IMR-90 (cell line): ENCODE data around the gene BDKRB1. TPM values are rescaled to one million over a fixed set of nuclear protein-coding genes. Genes with fewer than 3 reads are reported as not detected.

ENCODE experiments used
- ATAC-seq: fragments of 200-7000 bp; cut with Tn5 transposase; 2 replicates; pipeline ENCODE4 v1.9.1; 2020; ENCODE audit warnings: low read depth, mild to moderate bottlenecking, moderate library complexity
- BruUV-seq: library from RNA; stranded (reverse); fragments of 400-500 nt; replicated peaks from 2 replicates; lab custom pipeline; 2021; lab: Mats Ljungman, UMichigan
- CTCF ChIA-PET: fragments of 300-600 bp; formaldehyde crosslinking; extraction: SDS; loops from one replicate; lab custom pipeline; 2021; ENCODE audit warnings: antibody characterized with exemption; lab: Yijun Ruan, JAX
- POLR2A ChIA-PET: fragments of 300-600 bp; sonication (Branson Sonifier 250); formaldehyde crosslinking; loops from one replicate; lab custom pipeline; 2022; ENCODE audit warnings: antibody characterized with exemption; ENCODE audit not compliant: unreplicated experiment; lab: Charles Lee
- DNase-seq: peaks from one replicate; pipeline ENCODE4 v3.0.0; 2013
- H2AFZ ChIP-seq: replicated peaks from 2 replicates; pipeline ENCODE3; 2013; ENCODE audit warnings: low read length, mild to moderate bottlenecking; ENCODE audit not compliant: poor library complexity
- H2AK5ac ChIP-seq: 2 replicates; pipeline ENCODE4 v1.6.1; 2013; ENCODE audit warnings: low read depth, low read length, inconsistent platforms
- H2AK9ac ChIP-seq: replicated peaks from 2 replicates; pipeline ENCODE3; 2013; ENCODE audit warnings: mild to moderate bottlenecking, low read depth, low read length, moderate library complexity; ENCODE audit not compliant: poor library complexity
- H2BK120ac ChIP-seq: 2 replicates; pipeline ENCODE4 v1.6.1; 2013; ENCODE audit warnings: low read depth, low read length, inconsistent platforms
- H2BK15ac ChIP-seq: 3 replicates; pipeline ENCODE4 v1.6.1; 2013; ENCODE audit warnings: low read depth, low read length, inconsistent platforms
- H2BK20ac ChIP-seq: 2 replicates; pipeline ENCODE4 v1.6.1; 2013; ENCODE audit warnings: low read depth, mild to moderate bottlenecking, inconsistent platforms, low read length, moderate library complexity
- H2BK5ac ChIP-seq: 2 replicates; pipeline ENCODE4 v1.6.1; 2013; ENCODE audit warnings: mild to moderate bottlenecking, low read depth, low read length, inconsistent platforms; ENCODE audit not compliant: poor library complexity, severe bottlenecking
- H3K14ac ChIP-seq: replicated peaks from 2 replicates; pipeline ENCODE4 v1.6.1; 2013; ENCODE audit warnings: low read depth, low read length, inconsistent platforms
- H3K18ac ChIP-seq: 2 replicates; pipeline ENCODE4 v1.6.1; 2013; ENCODE audit warnings: low read depth, low read length, control low read depth
- H3K23ac ChIP-seq: 2 replicates; pipeline ENCODE4 v1.6.1; 2013; ENCODE audit warnings: low read depth, low read length, inconsistent platforms
- H3K27ac ChIP-seq: 2 replicates; pipeline ENCODE4 v1.5.1; 2013; ENCODE audit warnings: mild to moderate bottlenecking, control low read depth, low read length; ENCODE audit not compliant: insufficient read depth
- H3K27me3 ChIP-seq: 2 replicates; pipeline ENCODE4 v1.6.1; 2013; ENCODE audit warnings: low read length; ENCODE audit not compliant: control insufficient read depth, insufficient read depth
- H3K36me3 ChIP-seq: 2 replicates; pipeline ENCODE4 v1.6.1; 2013; ENCODE audit warnings: low read length, mixed read lengths; ENCODE audit not compliant: control insufficient read depth, insufficient read depth
- H3K4ac ChIP-seq: 2 replicates; pipeline ENCODE4 v1.6.1; 2013; ENCODE audit warnings: low read depth, low read length, inconsistent platforms
- H3K4me1 ChIP-seq: 2 replicates; pipeline ENCODE4 v1.6.1; 2013; ENCODE audit warnings: low read length, mixed read lengths; ENCODE audit not compliant: control insufficient read depth, insufficient read depth
- H3K4me2 ChIP-seq: 2 replicates; pipeline ENCODE4 v1.6.1; 2013; ENCODE audit warnings: low read depth, mild to moderate bottlenecking, control low read depth, low read length, moderate library complexity
- H3K4me3 ChIP-seq: 2 replicates; pipeline ENCODE4 v1.5.1; 2013; ENCODE audit warnings: low read depth, mild to moderate bottlenecking, control low read depth, low read length, moderate library complexity; ENCODE audit not compliant: insufficient read depth
- H3K56ac ChIP-seq: 2 replicates; pipeline ENCODE4 v1.6.1; 2013; ENCODE audit warnings: low read length, inconsistent platforms; ENCODE audit not compliant: insufficient read depth; ENCODE audit errors: extremely low read depth
- H3K79me1 ChIP-seq, 2 experiments: 2 replicates each; pipeline ENCODE4 v1.6.1; 2013; ENCODE audit warnings: low read length in 2 of 2, inconsistent platforms in 1 of 2, low read depth in 1 of 2
- H3K9ac ChIP-seq: 2 replicates; pipeline ENCODE4 v1.6.1; 2013; ENCODE audit warnings: low read depth, low read length, control low read depth
- H3K9me1 ChIP-seq: 2 replicates; pipeline ENCODE4 v1.6.1; 2013; ENCODE audit warnings: low read length, inconsistent platforms; ENCODE audit not compliant: insufficient read depth
- H3K9me3 ChIP-seq: 2 replicates; pipeline ENCODE4 v1.6.1; 2013; ENCODE audit warnings: low read length; ENCODE audit not compliant: control insufficient read depth, insufficient read depth
- H4K20me1 ChIP-seq: 2 replicates; pipeline ENCODE4 v1.6.1; 2013; ENCODE audit warnings: low read length, inconsistent platforms; ENCODE audit not compliant: insufficient read depth
- H4K5ac ChIP-seq: 2 replicates; pipeline ENCODE4 v1.6.1; 2013; ENCODE audit warnings: mild to moderate bottlenecking, low read depth, low read length, control low read depth
- H4K8ac ChIP-seq, 2 experiments: 2 replicates each; pipeline ENCODE4 v1.6.1; 2013; ENCODE audit warnings: low read depth in 2 of 2, low read length in 2 of 2, control low read depth in 1 of 2, inconsistent platforms in 1 of 2
- H4K91ac ChIP-seq: 2 replicates; pipeline ENCODE4 v1.6.1; 2013; ENCODE audit warnings: low read depth, low read length, inconsistent platforms; ENCODE audit not compliant: insufficient read depth
- BHLHE40 ChIP-seq: fragments of 150-350 bp; IDR thresholded peaks from 2 replicates; pipeline ENCODE4 v1.6.1; 2016; ENCODE audit warnings: mild to moderate bottlenecking, low read depth, low read length
- CEBPB ChIP-seq: IDR thresholded peaks from 2 replicates; pipeline ENCODE4 v1.6.1; 2012; ENCODE audit warnings: low read depth, low read length, improper control_type of control experiment
- FOS ChIP-seq: fragments of 150-350 bp; IDR thresholded peaks from 2 replicates; pipeline ENCODE4 v1.6.1; 2016; ENCODE audit warnings: low read depth, low read length
- MAFK ChIP-seq: IDR thresholded peaks from 2 replicates; pipeline ENCODE4 v1.6.1; 2012; ENCODE audit warnings: low read depth, low read length, improper control_type of control experiment
- RAD21 ChIP-seq: IDR thresholded peaks from 2 replicates; pipeline ENCODE4 v1.6.1; 2012; ENCODE audit warnings: low read length, improper control_type of control experiment
- RCOR1 ChIP-seq: IDR thresholded peaks from 2 replicates; pipeline ENCODE4 v1.6.1; 2012; ENCODE audit warnings: mild to moderate bottlenecking, low read length, improper control_type of control experiment; ENCODE audit not compliant: insufficient replicate concordance
- SMC3 ChIP-seq: fragments of 150-350 bp; IDR thresholded peaks from 2 replicates; pipeline ENCODE4 v1.6.1; 2016; ENCODE audit warnings: low read depth, mild to moderate bottlenecking, antibody characterized with exemption, low read length, moderate library complexity
- USF2 ChIP-seq: fragments of 150-350 bp; IDR thresholded peaks from 2 replicates; pipeline ENCODE4 v1.6.1; 2017; ENCODE audit warnings: mild to moderate bottlenecking, antibody characterized with exemption, low read length, low read depth
- WGBS, 2 experiments: methylation state at CpG; one replicate each; pipeline versions ENCODE4 v1.1.5 to v1.1.7; 2013; ENCODE audit warnings: missing lambda C conversion rate in 2 of 2; ENCODE audit not compliant: insufficient read length in 1 of 2; ENCODE audit errors: extremely low coverage in 2 of 2; 5-methylcytosine and 5-hydroxymethylcytosine counted together
- dilution Hi-C: fragments of 300-500 bp; cut with HindIII; formaldehyde crosslinking; loops from one replicate; pipeline ENCODE4 v1.14.3; 2018; ENCODE audit warnings: low sequenced_read_pairs; ENCODE audit not compliant: unreplicated experiment
- in situ Hi-C: fragments of 300-500 bp; cut with MboI; formaldehyde crosslinking; loops from 3 replicates; pipeline ENCODE4 v1.14.3; 2019; ENCODE audit warnings: low sequenced_read_pairs, inconsistent platforms, mixed read lengths
- intact Hi-C: fragments of 100-400 bp; cut with micrococcal nuclease; formaldehyde crosslinking; loops from 2 replicates; pipeline ENCODE4 v1.10.0; 2022
- polyA plus RNA-seq, 3 experiments: library from polyadenylated mRNA; depleted of rRNA; stranded (reverse); fragments of >200 nt; gene quantifications; 2 replicates each; pipeline ENCODE4 v1.2.3, GENCODE V29; 2012; ENCODE audit warnings: low replicate concordance in 1 of 3
- total RNA-seq: library from RNA; depleted of rRNA; stranded (reverse); fragments of >200 nt; gene quantifications from 2 replicates; pipeline ENCODE4 v1.2.3, GENCODE V29; 2012
- TF ChIP-seq, protein P1 (sequence below): conservative IDR thresholded peaks from 2 replicates; pipeline ENCODE4 v1.5.1; 2012; ENCODE audit warnings: mild to moderate bottlenecking, low read depth, low read length, improper control_type of control experiment

The BDKRB1 gene
- total and polyA plus RNA-seq, 2 of the 4 experiments (the other 2 are of a cell fraction), result 56.5 to 130 TPM

GRCh38 chr14:96252323-96252998, 3.5 kb upstream of the BDKRB1 start (continued):
- TF ChIP-seq, protein P1, sequence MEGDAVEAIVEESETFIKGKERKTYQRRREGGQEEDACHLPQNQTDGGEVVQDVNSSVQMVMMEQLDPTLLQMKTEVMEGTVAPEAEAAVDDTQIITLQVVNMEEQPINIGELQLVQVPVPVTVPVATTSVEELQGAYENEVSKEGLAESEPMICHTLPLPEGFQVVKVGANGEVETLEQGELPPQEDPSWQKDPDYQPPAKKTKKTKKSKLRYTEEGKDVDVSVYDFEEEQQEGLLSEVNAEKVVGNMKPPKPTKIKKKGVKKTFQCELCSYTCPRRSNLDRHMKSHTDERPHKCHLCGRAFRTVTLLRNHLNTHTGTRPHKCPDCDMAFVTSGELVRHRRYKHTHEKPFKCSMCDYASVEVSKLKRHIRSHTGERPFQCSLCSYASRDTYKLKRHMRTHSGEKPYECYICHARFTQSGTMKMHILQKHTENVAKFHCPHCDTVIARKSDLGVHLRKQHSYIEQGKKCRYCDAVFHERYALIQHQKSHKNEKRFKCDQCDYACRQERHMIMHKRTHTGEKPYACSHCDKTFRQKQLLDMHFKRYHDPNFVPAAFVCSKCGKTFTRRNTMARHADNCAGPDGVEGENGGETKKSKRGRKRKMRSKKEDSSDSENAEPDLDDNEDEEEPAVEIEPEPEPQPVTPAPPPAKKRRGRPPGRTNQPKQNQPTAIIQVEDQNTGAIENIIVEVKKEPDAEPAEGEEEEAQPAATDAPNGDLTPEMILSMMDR, result no peak

- peak overlapping the region; percentile 98 for H2BK5ac ChIP-seq
- WGBS, 2 experiments, result 38% methylated on average over 2 of the region's 9 CpGs; no CpG with 5 or more reads in 1 of the 2 experiments
- intact Hi-C loops, result no loop called here
- peak; percentile 70 for TF ChIP-seq CEBPB
- TF ChIP-seq, protein P1, result no peak
- no peak for TF ChIP-seq RAD21
- TF ChIP-seq FOS, result peak; percentile 91
- TF ChIP-seq USF2, result no peak
- peak; percentile 62 for TF ChIP-seq BHLHE40
- TF ChIP-seq MAFK, result no peak
- TF ChIP-seq RCOR1, result no peak
- no peak for TF ChIP-seq SMC3
Observed at GRCh38 chr14:96252999-96253539, 2.9 kb upstream of the BDKRB1 start.

More at GRCh38 chr14:96252999-96253539, 2.9 kb upstream of the BDKRB1 start:
- H2AK9ac ChIP-seq, result peak overlapping the region; percentile 89
- peak overlapping the region; percentile 99 for H2BK120ac ChIP-seq
- ChIA-PET POLR2A (interaction anchor here (0.6 kb wide), 1 partner anchor 159 kb away, joined by 4 read pairs; no protein-coding TSS in a partner anchor), CTCF (interaction anchor here (1.2 to 1.4 kb wide), 2 partner anchors 22 to 125 kb away, joined by 3 to 8 read pairs; no protein-coding TSS in a partner anchor)
- peak overlapping the region; percentile 87 for H3K14ac ChIP-seq
- peak overlapping the region; percentile 18; the same call in 1 of the 2 replicates for H3K4me2 ChIP-seq
- peak overlapping the region; percentile 92 for H3K23ac ChIP-seq
- H2BK15ac ChIP-seq, result peak overlapping the region; percentile 91
- BruUV-seq, result no TSS peak
- peak overlapping the region; percentile 94 for H4K5ac ChIP-seq
- H3K4me3 ChIP-seq, result no peak overlapping the region
- DNase-seq, result peak; percentile 98
- no peaks in the 10 kb centered on the region for H3K9me3 ChIP-seq
- H2BK20ac ChIP-seq, result peak overlapping the region; percentile 98
- peak overlapping the region; percentile 97 for H2AK5ac ChIP-seq
- H4K20me1 ChIP-seq, result no peaks in the 10 kb centered on the region
- H4K8ac ChIP-seq, result peak overlapping the region; percentile 84 to 92
- H4K91ac ChIP-seq, result peak overlapping the region; percentile 99
- H3K9ac ChIP-seq, result peak overlapping the region; percentile 51
- peak; percentile 73 for ATAC-seq
- peak overlapping the region; percentile 99 for H3K4ac ChIP-seq
- H2AFZ ChIP-seq, result peak overlapping the region; percentile 70
- H3K36me3 ChIP-seq, result peaks cover 9% of the 10 kb centered on the region
- H3K27me3 ChIP-seq, result no peaks in the 10 kb centered on the region
- H3K56ac ChIP-seq, result peak overlapping the region; percentile 92
- in situ Hi-C loops (loop anchor here (25.0 kb wide), 1 partner anchor 716 kb away; the partner anchor contains the start of gene GLRX5), dilution Hi-C loops (no loop called here)
- H3K18ac ChIP-seq, result peak overlapping the region; percentile 95
- H3K27ac ChIP-seq, result peak overlapping the region; percentile 92
- peaks cover 7 to 52% of the 10 kb centered on the region in 2 experiments; a peak in 3 of 4 replicates for H3K79me1 ChIP-seq
- peaks cover 42% of the 10 kb centered on the region for H3K4me1 ChIP-seq
- peaks cover 32% of the 10 kb centered on the region for H3K9me1 ChIP-seq
